GM18520 (cell line): ENCODE data around the gene RARA.
A peak's percentile ranks its signal among the peaks of the same experiment; 100 is the strongest.

Experiments used
- ATAC-seq: cut with Tn5 transposase; IDR thresholded peaks from one replicate; pipeline ENCODE4 v1.9.1; 2021; ENCODE audit not compliant: unreplicated experiment

The RARA gene

GRCh38 chr17:40309031-40309948, at the start of gene RARA:
TSS of gene RARA (plus strand) at chr17:40309180. CDS start at chr17:40331219, 22,039 bp downstream.
- ATAC-seq, result no peak

GRCh38 chr17:40259505-40259904, 49.5 kb upstream of the RARA start:
- ATAC-seq, result no peak

GRCh38 chr17:40260528-40260927, 48.5 kb upstream of the RARA start:
- ATAC-seq, result no peak

DNA sequence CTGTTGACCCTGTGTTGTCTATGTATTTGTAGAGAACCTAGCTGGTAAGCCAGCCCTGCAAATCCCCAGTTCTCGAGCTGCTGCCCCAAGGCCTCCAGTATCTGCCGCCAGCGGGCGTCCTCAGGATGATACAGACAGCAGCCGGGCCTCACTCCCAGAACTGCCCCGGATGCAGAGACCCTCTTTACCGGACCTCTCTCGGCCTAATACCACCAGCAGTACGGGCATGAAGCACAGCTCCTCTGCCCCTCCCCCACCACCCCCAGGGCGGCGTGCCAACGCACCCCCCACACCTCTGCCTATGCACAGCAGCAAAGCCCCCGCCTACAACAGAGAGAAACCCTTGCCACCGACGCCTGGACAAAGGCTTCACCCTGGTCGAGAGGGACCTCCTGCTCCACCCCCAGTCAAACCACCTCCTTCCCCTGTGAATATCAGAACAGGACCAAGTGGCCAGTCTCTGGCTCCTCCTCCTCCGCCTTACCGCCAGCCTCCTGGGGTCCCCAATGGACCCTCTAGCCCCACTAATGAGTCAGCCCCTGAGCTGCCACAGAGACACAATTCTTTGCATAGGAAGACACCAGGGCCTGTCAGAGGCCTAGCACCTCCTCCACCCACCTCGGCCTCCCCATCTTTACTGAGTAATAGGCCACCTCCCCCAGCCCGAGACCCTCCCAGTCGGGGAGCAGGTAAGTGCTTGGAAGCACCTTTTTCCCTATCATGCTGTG, 44.4 kb upstream of the RARA start:
- ATAC-seq, result no peak

GRCh38 chr17:40265337-40265736, 43.6 kb upstream of the RARA start:
- ATAC-seq, result no peak

GRCh38 chr17:40266882-40267281, 42.1 kb upstream of the RARA start:
- ATAC-seq, result no peak

GRCh38 chr17:40268141-40268712, 40.8 kb upstream of the RARA start:
- no peak for ATAC-seq

DNA sequence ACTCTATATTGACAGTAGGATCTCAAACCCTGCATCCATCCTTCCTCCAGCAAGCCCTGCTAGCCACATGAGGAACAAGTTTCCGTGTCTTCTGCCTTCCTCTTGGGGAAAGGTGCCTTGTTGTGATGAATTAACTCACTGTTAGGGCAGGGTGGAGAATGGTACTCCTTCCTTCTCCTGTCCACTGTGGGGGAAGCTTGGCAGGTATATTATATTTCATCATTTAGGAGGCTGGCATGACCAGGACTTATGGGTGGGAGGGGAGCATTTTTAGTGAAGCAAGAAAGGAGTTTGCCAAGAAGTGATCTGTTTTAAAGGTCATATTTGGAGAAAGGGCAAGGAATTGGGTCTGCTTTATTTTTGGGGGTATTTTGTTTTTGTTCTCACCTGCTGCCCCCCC, 30.6 kb upstream of the RARA start:
- ATAC-seq, result no peak

GRCh38 chr17:40279402-40279801, 29.6 kb upstream of the RARA start:
- no peak for ATAC-seq

DNA sequence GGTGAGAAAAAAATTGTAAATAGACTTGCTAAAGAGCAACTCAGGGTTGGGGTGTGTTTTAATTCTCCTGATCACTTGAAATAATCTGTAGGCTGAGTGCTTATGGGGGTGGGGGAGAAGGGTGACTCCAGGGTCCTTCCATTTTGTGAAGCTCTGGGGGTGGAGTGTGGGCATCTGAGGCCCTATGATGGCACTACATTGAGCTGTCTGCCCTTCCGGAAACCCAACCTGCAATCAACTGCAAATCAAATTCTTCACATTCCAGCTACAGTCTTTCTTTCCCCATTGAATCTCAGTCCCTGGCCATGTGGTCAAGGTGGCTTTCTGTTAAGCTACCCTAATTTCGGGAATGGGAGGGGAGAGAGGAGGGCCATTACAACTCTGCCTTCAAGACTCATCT, 27.3 kb upstream of the RARA start:
- ATAC-seq, result no peak

DNA sequence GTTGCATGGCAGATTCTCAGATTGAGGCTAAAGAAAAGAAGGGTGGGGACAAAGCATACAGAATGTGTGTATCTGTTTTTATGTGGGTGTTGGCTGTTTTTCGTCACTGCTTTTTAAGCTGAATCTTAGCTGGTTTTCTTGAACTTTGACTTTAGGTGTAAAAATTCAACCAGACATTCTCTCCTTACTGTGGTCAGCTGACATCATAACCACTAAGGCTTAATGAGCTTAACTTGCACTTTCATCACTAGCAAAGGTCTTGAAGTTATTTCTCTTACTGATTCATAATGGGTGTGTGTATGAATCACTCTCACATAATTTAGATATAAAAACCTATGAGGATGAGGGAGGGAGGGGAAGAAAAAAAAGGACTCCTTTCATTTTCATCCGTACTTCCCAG, 25.3 kb upstream of the RARA start:
- no peak for ATAC-seq

DNA sequence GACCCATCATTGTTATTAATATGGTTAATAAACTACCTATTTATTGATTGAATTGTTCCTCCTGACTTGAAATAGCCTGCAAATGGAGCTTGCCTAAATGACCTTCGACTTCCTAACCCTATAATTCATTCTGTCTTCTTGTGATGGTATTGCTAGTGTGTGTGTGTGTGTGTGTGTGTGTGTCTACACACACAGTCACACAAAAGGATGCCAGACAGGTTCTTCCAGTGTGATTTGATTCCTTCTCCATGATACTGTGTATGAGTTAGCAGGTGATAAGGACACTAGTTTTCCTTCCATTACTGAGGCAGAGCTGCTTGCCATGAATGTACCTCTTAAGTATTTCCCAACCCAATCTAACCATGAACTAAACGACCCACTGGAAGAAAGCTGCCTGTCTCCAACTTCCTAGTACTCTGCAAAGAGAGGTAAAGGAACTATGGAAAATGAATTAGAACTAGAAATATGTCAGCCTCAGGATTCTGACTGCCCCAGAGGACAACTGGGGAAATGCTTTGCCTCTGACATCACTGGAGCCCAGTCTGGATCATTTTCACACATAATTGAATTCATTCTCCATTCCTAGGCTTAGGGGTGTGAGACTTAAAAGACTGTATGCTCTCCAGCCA, 24.8 kb upstream of the RARA start:
- no peak for ATAC-seq

GRCh38 chr17:40286473-40286872, 22.5 kb upstream of the RARA start:
- ATAC-seq, result no peak

- ATAC-seq, result no peak
Observed at GRCh38 chr17:40287159-40287493, 21.9 kb upstream of the RARA start.

GRCh38 chr17:40287494-40288369, 21.2 kb upstream of the RARA start, which contains the start of gene CDC6:
TSS of gene CDC6 (plus strand) at chr17:40287879. CDS start at chr17:40289421, 1,542 bp downstream.
- ATAC-seq, result peak; percentile 94

DNA sequence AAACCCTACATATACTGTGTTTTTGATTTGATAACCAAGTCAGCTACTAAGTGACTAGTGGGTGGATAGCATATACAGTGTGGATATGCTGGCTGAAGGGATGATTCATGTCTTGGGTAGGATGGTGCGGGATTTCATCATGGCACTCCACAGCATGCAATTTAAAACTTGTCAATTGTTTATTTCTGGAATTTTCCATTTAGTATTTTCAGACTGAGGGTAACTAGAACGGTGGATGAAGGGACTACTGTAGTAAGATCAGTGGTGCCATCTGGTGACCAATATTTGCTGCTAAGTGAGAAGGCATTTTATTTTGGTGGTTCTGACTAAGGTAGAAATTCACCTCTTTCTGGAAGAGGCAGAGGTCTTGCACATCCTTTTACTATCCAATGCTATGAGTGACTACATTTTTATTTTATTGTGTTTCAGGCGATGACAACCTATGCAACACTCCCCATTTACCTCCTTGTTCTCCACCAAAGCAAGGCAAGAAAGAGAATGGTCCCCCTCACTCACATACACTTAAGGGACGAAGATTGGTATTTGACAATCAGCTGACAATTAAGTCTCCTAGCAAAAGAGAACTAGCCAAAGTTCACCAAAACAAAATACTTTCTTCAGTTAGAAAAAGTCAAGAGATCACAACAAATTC, 18.2 kb upstream of the RARA start:
- ATAC-seq, result no peak

DNA sequence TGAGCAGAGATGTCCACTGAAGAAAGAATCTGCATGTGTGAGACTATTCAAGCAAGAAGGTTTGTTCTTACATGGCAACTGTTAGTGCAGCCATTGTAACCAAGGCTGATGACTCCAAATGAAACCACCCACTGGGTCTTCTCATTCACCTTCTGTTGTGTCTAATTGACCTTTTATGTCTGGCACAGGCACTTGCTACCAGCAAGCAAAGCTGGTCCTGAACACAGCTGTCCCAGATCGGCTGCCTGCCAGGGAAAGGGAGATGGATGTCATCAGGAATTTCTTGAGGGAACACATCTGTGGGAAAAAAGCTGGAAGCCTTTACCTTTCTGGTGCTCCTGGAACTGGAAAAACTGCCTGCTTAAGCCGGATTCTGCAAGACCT, 17.7 kb upstream of the RARA start:
- no peak for ATAC-seq

- ATAC-seq, result no peak
Observed at GRCh38 chr17:40293363-40293762, 15.6 kb upstream of the RARA start.

GRCh38 chr17:40295488-40296436, 13.2 kb upstream of the RARA start:
- no peak for ATAC-seq
